Uterus (tissue), 2 donors: Measurements from ENCODE around the gene COL4A2.

Experiments used
- CTCF ChIP-seq, 4 experiments: fragments of 200-600 bp in 2 of 4; fragments of 450-650 bp in 2 of 4; sonication (generic) in 2 of 4; IDR thresholded peaks; one replicate each; pipeline ENCODE4 v1.5.1; 2016 to 2019; ENCODE audit warnings: antibody characterized with exemption in 4 of 4, mild to moderate bottlenecking in 2 of 4, moderate library complexity in 1 of 4
- POLR2A ChIP-seq, 2 donors: fragments of 450-650 bp; IDR thresholded peaks; one replicate each; pipeline ENCODE4 v1.6.1; 2016; ENCODE audit warnings: antibody characterized with exemption in 2 of 2, mild to moderate bottlenecking in 1 of 2, moderate library complexity in 1 of 2

DNA sequence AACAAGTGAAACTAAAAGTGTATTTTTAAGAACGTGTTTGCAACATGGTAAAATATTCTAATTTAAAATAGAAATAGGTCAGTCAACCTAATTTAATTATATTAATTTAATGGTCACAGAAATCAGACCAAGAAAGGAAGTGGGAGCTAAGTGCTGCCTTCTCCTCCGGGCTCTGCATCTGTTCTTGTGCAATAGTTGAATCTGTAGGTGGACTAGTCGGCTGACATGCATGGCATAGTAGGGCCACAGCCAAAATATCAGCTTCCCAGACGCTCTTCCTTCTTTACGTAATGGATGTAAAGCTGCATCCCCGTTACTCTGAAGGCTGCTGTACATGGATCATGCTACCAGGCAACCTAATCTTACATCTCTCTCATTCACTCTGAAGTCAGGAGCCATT, 47.4 kb upstream of the COL4A2 start:
- TF ChIP-seq CTCF (IDR thresholded peaks at IDR 0.05) (no peak), POLR2A (IDR thresholded peaks at IDR 0.05) (no peak)
